K562 (cell line): Measurements from ENCODE around the gene F12. TPM values are rescaled to one million over a fixed set of nuclear protein-coding genes. Genes with fewer than 3 reads are reported as not detected.
A peak's percentile ranks its signal among the peaks of the same experiment; 100 is the strongest.

Source experiments
- CBX1 ChIP-seq: sonication (generic); IDR thresholded peaks from 2 replicates; pipeline ENCODE4 v1.6.1; 2016; ENCODE audit warnings: antibody characterized with exemption, low read depth, mild to moderate bottlenecking
- CHD2 ChIP-seq: IDR thresholded peaks from 2 replicates; pipeline ENCODE4 v1.6.1; 2011; ENCODE audit warnings: low read depth, low read length
- LCOR ChIP-seq: sonication (generic); formaldehyde crosslinking; IDR thresholded peaks from 2 replicates; pipeline ENCODE4 v1.8.0; 2022; ENCODE audit warnings: mild to moderate bottlenecking, missing genetic modification reagents
- POLR2AphosphoS5 ChIP-seq: IDR thresholded peaks from 2 replicates; pipeline ENCODE4 v1.6.1; 2011; ENCODE audit warnings: mild to moderate bottlenecking, low read depth, low read length, moderate library complexity; ENCODE audit not compliant: control insufficient read depth, insufficient read depth
- SMARCA5 ChIP-seq: fragments of 450-650 bp; IDR thresholded peaks from 2 replicates; pipeline ENCODE4 v1.6.1; 2016
- TAF9B ChIP-seq: fragments of 450-650 bp; IDR thresholded peaks from 2 replicates; pipeline ENCODE4 v1.6.1; 2018; ENCODE audit warnings: mild to moderate bottlenecking; ENCODE audit not compliant: partially characterized antibody
- ZFP30 ChIP-seq: fragments of 250-450 bp; sonication (Bioruptor Pico); IDR thresholded peaks from 2 replicates; pipeline ENCODE4 v1.8.0; 2022; ENCODE audit warnings: moderate library complexity, mild to moderate bottlenecking, inconsistent platforms, borderline replicate concordance
- ZNF584 ChIP-seq: fragments of 200-800 bp; sonication (Bioruptor generic); IDR thresholded peaks from 2 replicates; pipeline ENCODE4 v1.6.1; 2016; ENCODE audit warnings: low read depth, mild to moderate bottlenecking, missing genetic modification characterization, missing compliant biosample characterization
- polyA plus RNA-seq, 8 experiments: library from polyadenylated mRNA; depleted of rRNA in 4 of 8; stranded (reverse) in 5 of 8; unstranded in 3 of 8; fragments of >200 nt; fragmentation: Nextera tagmentation in 2 of 8; fragmentation: Illumina TruSeq in 1 of 8; extraction: Ambion mirVana in 2 of 8; extraction: Trizol in 1 of 8; gene quantifications; 2 replicates each; pipeline versions ENCODE4 v1.2.1 to v1.2.3, GENCODE V29; 2011 to 2014; ENCODE audit warnings: inconsistent platforms in 1 of 8, missing spikeins in 1 of 8
- total RNA-seq, 7 experiments: library from RNA; depleted of rRNA in 6 of 7; stranded (reverse); fragments of >200 nt in 6 of 7; fragmentation: Illumina TruSeq in 2 of 7; extraction: Trizol in 2 of 7; gene quantifications; 2 replicates each; pipeline versions ENCODE4 v1.2.1 to v1.2.3, GENCODE V29; 2011 to 2021; ENCODE audit warnings: low replicate concordance in 1 of 7
- TF ChIP-seq, protein P1 (sequence below): fragments of 150-350 bp; IDR thresholded peaks from 2 replicates; pipeline ENCODE4 v1.6.1; 2014; ENCODE audit warnings: low read depth, mild to moderate bottlenecking, low read length, borderline replicate concordance
- TF ChIP-seq, protein P2 (sequence below), 2 experiments: IDR thresholded peaks; 2 replicates each; pipeline ENCODE4 v1.6.1; 2012; ENCODE audit warnings: improper control_type of control experiment in 2 of 2, low read depth in 2 of 2, low read length in 2 of 2, borderline replicate concordance in 1 of 2
- TF ChIP-seq, protein P3 (sequence below), 2 experiments: fragments of 450-650 bp; formaldehyde crosslinking in 1 of 2; IDR thresholded peaks; 2 replicates each; pipeline versions ENCODE4 v1.4.0 to v1.6.1; 2014 to 2020; ENCODE audit warnings: mild to moderate bottlenecking in 2 of 2, borderline replicate concordance in 1 of 2, low read depth in 1 of 2

F12 gene
- total and polyA plus RNA-seq, 9 of the 15 experiments (the other 6 are each of a cell fraction or from before 2014, with no cell fraction given): 0.59 to 18.3 (median 3.6) TPM

DNA sequence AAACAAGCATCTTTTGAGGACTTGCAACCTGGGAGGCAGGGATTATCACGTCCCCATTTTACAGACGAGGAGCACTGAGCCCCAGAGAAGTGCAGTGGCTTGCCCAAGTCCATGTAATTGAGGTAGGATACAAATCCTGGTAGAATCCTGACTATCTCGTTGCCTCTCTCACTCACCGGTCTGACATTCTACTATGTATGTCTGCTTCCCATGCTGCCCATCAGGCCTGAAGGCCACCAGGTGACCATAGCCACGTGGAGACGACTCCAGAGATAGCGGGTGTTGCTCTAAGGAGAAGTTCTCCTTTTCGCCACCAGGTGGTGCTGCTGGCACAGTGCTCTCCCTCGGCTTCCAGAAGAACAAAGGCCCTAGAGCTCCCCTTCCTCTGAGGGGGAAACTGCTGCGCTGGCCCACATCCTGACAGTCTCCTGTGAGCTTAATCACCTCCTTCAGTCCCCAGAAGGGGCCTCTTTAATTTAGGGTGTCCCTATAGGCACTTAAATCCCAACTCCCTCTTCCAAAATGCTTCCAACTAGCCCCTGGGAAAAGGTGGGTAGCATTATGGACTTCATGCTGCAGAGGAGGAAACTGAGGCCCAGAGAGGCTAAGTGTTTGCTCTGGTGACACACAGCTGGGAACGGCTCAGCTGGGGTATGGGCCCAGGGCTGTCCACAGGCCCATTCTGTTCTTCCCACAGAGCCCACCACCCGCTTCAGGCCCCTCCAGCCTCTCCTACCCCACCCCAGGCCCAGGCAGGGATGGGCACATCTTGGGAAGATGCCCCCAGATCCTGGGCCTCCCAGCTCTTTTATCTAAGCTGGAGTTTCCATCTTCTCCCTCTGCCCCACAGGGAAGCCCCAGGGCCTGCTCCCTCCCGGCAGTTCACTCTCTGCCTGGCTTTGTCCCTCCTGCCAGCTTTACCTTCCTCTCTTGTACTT lies 18.7 kb downstream of the F12 start (continued):
- TF ChIP-seq ZNF584 (CRISPR knock-in tag) (no peak), LCOR (CRISPR knock-in tag) (no peak), SMARCA5 (0 out of 2 replicates have a peak, but pooled peaks have one; percentile 43), CHD2 (no peak), ZFP30 (CRISPR knock-in tag) (no peak), CBX1 (no peak; the same call in 1 of the 2 replicates), POLR2AphosphoS5 (no peak), TAF9B (no peak)
- TF ChIP-seq, protein P1, sequence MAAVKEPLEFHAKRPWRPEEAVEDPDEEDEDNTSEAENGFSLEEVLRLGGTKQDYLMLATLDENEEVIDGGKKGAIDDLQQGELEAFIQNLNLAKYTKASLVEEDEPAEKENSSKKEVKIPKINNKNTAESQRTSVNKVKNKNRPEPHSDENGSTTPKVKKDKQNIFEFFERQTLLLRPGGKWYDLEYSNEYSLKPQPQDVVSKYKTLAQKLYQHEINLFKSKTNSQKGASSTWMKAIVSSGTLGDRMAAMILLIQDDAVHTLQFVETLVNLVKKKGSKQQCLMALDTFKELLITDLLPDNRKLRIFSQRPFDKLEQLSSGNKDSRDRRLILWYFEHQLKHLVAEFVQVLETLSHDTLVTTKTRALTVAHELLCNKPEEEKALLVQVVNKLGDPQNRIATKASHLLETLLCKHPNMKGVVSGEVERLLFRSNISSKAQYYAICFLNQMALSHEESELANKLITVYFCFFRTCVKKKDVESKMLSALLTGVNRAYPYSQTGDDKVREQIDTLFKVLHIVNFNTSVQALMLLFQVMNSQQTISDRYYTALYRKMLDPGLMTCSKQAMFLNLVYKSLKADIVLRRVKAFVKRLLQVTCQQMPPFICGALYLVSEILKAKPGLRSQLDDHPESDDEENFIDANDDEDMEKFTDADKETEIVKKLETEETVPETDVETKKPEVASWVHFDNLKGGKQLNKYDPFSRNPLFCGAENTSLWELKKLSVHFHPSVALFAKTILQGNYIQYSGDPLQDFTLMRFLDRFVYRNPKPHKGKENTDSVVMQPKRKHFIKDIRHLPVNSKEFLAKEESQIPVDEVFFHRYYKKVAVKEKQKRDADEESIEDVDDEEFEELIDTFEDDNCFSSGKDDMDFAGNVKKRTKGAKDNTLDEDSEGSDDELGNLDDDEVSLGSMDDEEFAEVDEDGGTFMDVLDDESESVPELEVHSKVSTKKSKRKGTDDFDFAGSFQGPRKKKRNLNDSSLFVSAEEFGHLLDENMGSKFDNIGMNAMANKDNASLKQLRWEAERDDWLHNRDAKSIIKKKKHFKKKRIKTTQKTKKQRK: no peak
- TF ChIP-seq, protein P2, sequence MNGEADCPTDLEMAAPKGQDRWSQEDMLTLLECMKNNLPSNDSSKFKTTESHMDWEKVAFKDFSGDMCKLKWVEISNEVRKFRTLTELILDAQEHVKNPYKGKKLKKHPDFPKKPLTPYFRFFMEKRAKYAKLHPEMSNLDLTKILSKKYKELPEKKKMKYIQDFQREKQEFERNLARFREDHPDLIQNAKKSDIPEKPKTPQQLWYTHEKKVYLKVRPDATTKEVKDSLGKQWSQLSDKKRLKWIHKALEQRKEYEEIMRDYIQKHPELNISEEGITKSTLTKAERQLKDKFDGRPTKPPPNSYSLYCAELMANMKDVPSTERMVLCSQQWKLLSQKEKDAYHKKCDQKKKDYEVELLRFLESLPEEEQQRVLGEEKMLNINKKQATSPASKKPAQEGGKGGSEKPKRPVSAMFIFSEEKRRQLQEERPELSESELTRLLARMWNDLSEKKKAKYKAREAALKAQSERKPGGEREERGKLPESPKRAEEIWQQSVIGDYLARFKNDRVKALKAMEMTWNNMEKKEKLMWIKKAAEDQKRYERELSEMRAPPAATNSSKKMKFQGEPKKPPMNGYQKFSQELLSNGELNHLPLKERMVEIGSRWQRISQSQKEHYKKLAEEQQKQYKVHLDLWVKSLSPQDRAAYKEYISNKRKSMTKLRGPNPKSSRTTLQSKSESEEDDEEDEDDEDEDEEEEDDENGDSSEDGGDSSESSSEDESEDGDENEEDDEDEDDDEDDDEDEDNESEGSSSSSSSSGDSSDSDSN (IDR thresholded peaks at IDR 0.05; ENCODE audit: borderline replicate concordance in 1 of 2, low read depth in 2 of 2, low read length in 2 of 2): no peak
- TF ChIP-seq, protein P3, sequence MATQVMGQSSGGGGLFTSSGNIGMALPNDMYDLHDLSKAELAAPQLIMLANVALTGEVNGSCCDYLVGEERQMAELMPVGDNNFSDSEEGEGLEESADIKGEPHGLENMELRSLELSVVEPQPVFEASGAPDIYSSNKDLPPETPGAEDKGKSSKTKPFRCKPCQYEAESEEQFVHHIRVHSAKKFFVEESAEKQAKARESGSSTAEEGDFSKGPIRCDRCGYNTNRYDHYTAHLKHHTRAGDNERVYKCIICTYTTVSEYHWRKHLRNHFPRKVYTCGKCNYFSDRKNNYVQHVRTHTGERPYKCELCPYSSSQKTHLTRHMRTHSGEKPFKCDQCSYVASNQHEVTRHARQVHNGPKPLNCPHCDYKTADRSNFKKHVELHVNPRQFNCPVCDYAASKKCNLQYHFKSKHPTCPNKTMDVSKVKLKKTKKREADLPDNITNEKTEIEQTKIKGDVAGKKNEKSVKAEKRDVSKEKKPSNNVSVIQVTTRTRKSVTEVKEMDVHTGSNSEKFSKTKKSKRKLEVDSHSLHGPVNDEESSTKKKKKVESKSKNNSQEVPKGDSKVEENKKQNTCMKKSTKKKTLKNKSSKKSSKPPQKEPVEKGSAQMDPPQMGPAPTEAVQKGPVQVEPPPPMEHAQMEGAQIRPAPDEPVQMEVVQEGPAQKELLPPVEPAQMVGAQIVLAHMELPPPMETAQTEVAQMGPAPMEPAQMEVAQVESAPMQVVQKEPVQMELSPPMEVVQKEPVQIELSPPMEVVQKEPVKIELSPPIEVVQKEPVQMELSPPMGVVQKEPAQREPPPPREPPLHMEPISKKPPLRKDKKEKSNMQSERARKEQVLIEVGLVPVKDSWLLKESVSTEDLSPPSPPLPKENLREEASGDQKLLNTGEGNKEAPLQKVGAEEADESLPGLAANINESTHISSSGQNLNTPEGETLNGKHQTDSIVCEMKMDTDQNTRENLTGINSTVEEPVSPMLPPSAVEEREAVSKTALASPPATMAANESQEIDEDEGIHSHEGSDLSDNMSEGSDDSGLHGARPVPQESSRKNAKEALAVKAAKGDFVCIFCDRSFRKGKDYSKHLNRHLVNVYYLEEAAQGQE (IDR thresholded peaks at IDR 0.05; ENCODE audit: borderline replicate concordance): peak; percentile 92
- TF ChIP-seq, protein P3 (CRISPR knock-in tag; IDR thresholded peaks at IDR 0.05; ENCODE audit: low read depth): no peak
